ENCODE results near the gene ATP9A.
"Not testable (repeated sequence)": the region's sequence is repeated elsewhere in the genome, so short reads cannot be mapped to it uniquely, and the experiment has no call there.

Gene ATP9A

DNA sequence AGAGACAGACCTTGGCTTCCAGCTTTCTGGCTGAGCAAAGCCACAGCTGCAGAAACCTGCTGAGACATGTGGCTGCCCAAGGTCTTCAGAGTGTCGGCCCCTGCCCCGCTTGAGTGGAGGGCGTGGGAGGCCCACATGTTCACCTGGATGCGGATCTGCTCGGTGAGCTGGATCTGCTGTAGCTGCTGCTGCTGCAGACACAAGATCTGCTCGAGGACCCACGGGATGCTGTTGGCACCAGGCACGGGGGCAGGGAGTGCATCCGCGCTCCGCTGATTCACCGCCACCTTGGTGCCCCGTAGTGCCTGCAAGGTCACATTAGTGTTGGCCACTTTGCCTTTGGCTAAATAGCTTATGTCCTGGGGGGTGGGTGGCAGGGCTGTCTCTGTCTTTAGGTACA, 23.4 kb upstream of the ATP9A start:
- DNase-seq (ENCODE audit: low read depth), result no peak

DNA sequence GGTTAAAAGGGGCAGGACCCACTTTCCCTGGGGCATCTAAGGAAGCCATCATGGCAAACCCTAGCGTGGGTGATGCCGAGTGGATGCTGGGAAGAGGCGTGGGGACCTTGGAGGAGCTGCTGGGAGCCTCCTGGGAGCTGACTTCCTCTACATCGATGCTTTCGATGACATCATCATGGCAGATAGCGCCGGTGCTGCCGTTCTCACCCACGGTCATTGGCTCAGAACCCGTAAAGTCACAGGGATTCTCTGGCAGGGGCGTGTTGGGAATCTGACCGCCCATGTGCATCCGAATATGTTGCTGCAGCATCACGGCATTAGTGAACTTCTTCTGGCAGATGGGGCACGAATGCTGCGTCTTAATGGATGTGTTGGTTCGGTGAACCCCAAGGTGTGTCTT, 22.1 kb upstream of the ATP9A start:
- DNase-seq (ENCODE audit: low read depth), result no peak

DNA sequence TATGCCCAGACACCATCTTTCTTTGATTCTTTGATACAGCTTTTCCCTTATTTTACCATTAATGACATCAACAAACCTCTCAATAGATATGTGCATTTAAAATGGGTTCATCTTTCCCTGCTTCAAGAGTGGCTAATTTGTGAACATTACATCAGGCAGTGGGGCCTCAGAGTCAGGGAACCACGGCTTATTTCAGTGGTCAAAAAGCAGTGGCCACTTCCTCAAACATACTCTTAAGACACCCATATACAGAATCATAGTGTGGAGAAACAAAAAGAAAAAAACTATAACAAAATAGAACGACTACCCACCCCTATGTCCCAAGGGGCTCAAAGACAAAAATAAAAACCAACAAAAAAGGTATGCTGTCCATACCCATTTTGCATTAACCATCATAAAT, 21.2 kb upstream of the ATP9A start:
- DNase-seq (ENCODE audit: low read depth), result no peak

DNA sequence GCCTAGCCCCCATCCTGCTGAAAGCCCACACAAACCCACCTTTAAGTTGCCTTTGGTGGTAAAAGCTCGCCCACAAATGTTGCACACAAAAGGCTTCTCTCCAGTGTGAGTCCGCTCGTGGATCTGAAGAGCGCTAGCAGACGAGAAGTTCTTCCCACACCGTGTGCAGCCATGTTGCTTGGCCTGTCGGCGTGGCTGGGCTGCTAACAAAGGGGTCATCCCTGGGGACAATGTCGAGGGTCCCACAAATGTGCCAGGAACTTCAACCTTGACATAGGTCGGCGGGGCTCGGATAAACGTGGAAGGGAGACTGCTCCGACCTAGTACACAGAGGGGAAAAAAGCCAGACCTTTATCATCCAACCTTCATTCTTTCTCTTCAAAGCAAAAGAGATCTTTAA, 20.6 kb upstream of the ATP9A start:
- DNase-seq (ENCODE audit: low read depth), result no peak

DNA sequence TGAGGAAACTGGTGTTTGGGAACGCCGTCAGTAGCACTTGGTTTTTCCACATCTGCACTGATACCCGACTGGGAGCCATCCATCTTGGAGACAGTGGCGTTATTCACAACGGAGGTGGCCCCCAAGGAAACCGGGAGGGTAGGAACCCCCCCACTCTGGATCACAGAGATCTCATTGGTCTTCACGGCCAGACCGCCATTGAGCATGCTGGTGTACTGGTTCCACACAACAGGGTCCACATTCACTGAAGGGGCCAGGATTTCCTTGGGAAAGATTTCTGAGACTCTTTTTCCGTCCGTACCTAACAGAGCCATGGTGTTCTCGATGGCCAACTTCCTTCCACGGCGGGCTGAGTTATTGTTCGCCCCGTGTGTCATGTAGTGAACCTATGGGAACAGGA, 16.1 kb upstream of the ATP9A start:
- no peak for DNase-seq (ENCODE audit: low read depth)

DNA sequence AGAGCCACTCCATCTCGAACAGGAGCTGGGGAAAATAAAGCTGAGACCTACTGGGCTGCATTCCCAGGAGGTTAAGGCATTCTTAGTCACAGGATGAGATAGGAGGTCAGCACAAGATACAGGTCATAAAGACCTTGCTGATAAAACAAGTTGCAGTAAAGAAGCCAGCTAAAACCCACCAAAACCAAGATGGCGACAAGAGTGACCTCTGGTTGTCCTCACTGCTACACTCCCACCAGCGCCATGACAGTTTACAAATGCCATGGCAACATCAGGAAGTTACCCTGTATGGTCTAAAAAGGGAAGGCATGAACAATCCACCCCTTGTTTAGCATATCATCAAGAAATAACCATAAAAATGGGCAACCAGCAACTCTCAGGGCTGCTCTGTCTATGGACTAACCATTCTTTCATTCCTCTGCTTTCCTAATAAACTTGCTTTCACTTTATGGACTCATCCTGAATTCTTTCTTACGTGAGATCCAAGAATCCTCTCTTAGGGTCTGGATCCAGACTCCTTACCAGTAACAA, 10.1 kb upstream of the ATP9A start:
- not testable (repeated sequence) for DNase-seq (ENCODE audit: low read depth)

DNA sequence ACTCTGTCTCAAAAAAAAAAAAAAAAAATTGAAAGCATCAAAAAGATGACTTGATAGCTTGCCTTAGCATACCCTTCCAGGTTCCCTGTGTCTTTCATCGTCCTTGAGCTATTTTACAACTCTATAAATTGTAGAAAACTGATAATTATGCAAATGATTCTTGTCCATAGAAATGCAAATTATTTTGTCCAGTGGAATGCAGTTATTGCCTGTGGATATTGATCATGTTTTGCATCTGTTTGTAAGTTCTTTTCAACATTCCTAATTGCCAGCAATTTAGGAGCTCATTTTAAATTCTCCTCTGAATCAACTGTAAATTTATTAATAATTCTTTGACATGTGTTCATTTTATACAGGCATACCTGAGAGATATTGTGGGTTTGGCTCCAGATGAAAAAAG, 7.1 kb upstream of the ATP9A start:
- DNase-seq (ENCODE audit: low read depth), result no peak

DNA sequence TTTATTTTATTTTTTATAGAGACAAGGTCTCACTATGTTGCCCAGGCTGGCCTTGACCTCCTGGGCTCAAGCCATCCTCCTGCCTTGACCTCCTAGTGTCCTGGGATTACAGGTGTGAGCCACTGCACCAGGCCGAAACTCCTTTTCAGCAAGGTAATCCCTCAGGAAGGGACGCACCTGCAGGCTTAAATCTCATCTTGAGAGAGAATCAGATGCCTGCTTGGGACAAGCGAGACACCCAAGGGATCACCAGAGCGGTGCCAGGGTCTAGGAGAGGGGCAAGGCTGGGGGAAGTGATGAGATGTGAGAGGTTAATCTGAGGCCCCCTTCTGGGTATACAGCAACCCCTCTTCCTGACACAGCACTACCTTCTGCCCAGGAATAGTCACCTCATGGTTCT, 4.0 kb upstream of the ATP9A start:
- no peak for DNase-seq (ENCODE audit: low read depth)

DNA sequence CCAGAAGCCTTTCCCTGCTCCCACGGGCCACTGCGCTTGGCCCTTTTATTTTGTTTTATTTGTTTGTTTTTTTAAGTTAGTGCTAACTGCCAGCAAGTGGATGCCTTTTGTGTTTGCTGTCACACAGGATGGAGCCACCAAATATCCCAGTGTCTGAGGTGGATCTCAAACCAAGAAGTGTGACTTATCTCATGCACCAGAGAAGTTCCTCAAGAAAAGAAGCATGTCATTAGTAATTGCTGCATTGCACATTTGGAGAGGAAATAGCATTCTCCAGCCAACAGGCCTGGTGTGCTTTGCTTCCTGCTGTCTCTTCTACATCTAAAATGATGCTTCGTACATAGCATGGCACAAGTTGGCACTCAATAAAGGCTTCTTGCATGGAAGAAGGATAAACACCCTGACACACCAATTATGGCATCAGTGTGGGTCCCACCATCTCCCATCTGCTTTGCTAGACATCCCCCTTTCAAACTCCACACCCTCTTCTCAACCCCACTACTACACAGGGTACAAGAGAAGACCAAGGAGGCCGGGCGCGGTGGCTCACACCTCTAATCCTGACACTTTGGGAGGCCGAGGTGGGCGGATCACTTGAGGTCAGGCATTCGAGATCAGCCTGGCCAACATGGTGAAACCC, 1.9 kb upstream of the ATP9A start:
- no peak for DNase-seq (ENCODE audit: low read depth)

DNA sequence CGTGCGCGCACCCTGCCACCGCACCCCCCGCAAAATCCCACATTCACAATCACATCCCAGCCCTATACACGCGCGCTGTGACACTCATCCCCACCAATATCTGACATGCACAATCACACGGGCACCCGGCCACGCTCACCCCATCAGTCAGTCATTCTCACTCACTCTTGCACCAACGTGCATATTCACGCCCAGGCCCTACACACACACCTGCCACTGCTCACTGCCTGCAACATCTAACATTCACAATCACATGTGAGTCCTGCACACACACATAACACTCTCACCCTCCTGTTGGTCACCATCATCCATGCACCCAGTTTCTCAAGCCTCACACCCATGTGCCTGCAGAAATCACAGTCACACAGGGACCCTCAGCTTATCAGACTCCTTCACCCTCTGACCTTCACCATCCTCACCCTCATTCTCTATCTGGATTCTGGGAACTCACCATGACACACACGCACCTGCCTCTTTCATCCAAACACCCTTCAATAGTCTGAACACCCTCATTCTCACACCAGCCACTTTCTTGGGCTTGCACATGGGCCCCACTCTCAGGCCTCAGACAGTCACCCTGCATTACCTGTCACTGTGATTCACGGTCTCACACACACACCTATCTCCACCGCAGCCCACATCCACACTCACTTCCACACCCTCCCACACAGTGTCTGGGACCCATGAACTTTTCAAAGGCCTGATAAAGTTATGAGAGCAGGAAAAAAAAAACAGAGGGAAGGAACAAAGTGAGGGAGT, 748 bp upstream of the ATP9A start:
- no peak for DNase-seq (ENCODE audit: low read depth)

DNA sequence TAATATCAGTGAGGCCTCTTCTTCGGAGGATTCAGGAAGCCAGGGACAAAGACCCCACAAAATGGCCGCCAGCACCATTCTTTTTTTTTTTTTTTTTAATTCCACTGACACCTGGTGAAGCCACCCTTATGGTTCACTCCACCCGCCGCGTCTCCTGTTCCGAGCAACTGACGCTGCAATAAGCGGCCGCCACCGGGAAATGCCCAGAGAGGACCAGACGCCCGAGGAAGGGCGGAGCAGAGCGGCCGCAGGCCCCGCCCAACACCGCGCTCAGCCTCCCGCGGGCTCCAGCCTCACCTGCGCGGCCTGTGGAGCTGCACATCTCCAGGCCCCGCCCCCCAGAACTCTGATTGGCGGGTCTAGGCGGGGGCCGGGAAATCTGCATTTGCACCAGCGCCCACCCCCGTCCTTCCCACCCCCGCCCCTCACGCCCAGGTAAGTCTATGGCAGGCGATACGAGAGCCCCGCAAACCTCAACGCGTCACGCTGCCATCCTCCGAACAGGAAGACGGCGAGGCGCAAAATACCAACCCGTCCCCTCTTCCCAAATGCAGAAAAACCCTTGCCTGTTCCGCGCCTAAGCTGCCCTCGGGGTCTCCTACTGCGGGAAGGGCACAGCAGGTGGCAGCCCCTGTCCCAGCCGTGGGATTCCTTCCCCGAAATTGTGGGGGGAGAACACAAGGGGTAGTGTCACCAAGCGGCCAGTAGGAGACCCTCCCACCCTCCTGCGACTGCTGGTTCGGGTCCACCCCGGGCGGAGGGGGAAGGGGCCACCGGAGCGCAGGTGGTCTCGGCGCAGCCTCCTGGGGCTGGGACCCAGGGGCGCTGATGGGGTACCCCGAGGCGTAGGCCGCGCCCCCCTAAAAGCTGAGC, 960 bp downstream of the ATP9A start:
- peak; percentile 18 for DNase-seq (ENCODE audit: low read depth)

DNA sequence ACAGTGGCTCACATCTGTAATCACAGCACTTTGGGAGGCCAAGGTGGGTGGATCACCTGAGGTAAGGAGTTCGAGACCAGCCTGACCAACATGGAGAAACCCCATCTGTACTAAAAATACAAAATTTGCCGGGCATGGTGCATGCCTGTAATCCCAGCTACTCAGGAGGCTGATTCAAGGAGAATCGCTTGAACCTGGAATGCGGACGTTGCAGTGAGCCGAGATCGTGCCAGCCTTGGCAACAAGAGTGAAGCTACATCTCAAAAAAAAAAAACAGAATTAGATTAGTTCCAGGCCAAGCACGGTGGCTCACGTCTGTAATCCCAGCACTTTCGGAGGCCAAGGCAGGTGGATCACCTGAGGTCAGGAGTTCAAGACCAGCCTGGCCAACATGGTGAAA, 2.8 kb downstream of the ATP9A start:
- not testable (repeated sequence) for DNase-seq (ENCODE audit: low read depth)

DNA sequence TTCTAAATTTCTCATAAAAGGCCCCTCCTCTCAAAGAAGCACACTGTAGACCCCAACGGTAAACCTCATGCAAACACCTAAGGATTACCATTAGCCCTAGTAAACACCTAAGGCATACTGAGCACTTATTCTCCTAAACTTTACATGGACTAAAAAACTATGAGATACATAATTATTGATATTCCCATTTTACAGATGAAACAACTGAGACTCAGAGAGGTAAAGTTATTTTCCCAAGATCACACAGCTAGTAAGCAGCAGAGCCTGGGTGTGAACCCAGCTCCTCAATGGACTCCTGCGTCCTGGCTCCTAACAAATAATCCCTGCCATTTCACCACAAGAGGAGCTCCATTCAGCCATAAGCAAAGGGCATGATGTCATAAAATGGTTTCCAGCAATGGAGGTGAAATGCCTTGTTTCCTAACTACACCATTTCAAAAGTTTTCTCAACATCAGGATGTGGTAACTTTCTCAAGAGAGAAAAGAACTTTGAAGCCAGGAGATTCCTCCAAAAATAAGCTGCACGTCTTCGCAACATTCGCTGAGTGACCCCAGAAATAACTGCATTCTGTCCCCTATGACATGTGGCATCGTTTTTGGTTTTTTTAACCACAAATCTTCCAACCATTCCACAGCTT, 4.1 kb downstream of the ATP9A start:
- DNase-seq (ENCODE audit: low read depth), result no peak

DNA sequence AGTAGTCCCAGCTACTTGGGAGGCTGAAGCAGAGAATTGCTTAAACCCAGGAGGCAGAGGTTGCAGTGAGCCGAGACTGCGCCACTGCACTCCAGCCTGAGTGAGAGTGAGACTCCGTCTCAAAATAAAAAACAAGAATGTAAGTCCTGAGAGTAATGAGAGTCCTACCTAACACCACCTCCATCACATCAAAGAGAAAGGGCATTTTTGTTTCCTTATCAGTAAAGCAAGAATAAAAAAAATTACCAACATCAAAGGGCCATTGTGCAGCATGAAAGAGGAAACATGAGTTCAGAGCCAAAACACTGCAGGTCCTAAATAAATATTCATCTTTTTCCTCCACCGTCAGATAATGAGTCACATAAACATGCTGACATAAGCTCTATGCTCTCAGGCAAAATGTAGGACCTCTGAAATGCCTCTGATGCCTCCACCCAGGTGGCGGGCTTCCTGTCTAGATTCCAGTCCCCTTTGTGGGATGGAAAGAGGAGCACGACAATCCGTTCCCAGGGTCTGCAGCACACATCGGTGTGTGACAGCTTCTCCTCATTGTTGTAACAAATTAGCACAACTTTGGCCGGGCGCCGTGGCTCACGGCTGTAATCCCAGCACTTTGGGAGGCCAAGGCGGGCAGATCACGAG, 7.2 kb downstream of the ATP9A start:
- DNase-seq (ENCODE audit: low read depth), result no peak

DNA sequence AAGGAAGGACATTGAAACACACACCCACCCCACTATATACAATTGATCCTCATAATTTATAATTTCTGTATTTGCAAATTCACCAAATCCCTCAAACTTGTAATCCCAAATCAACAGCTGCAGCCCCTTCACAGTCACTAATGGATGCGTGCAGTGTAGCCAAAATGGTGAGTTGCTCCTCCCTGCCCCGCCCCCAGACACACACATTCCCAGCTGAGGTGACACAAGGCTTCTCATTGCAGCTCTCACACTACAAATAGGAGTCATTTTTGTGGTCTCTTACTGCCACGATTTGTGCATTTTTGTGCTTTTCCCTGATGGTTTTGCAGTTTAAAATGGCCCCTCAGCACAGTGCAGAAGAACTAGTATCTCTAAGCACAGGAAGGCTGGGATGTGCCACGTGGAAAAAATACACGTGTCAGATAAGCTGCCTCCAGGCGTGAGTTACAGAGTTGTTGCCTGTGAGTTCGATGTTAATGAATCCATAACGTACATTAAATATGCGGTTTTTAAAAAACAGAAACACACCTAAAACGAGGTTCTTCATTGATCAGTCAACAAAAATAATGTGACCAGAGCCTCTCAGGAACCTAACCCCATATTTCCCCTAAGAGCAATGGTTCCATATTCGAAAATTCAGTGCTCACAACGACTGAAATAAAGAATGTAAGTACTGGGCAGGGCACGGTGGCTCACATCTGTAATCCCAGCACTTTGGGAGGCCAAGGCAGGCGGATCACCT, 8.2 kb downstream of the ATP9A start:
- DNase-seq (ENCODE audit: low read depth), result no peak

DNA sequence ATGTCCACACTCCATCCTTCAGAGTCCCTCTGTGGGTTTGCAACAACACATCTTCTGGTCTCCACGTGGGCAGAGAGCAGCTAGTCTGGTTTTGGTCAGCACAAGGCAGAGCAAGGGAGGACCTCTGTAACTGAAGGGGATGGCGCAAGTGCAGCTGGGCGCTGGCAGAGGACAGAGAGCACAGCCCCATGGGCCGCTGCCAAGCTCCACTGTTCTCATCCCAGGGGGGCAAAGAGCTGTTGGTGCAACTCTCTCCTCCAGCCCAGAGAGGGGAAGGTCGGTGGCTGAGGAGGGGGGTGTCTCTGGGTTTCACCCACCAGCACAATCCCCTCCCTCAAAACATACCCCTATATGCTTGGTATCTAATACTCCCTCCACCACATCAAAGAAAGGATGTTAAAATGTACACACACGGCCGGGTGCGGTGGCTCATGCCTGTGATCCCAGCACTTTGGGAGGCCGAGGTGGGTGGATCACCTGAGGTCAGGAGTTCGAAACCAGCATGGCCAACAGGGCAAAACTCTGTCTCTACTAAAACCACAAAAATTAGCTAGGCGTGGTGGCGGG, 9.1 kb downstream of the ATP9A start:
- no peak for DNase-seq (ENCODE audit: low read depth)

DNA sequence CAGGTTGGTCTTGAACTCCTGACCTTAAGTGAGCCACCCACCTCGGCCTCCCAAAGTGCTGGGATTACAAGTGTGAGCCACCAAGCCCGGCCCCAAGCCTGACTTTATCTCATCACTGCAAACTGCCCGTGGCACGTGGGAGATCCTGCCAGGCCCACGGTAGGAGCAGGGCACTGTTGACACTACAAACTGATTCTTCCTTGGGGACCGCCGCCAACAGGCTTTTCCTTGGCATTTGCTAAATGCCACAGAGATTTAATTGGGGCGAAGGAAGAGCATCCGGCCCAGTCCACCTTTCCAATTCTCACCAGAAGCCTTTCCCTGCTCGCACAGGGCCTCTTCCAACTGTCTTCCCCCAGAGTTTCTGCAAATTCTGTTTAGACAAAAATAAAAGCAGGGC, 11.0 kb downstream of the ATP9A start:
- no peak for DNase-seq (ENCODE audit: low read depth)

DNA sequence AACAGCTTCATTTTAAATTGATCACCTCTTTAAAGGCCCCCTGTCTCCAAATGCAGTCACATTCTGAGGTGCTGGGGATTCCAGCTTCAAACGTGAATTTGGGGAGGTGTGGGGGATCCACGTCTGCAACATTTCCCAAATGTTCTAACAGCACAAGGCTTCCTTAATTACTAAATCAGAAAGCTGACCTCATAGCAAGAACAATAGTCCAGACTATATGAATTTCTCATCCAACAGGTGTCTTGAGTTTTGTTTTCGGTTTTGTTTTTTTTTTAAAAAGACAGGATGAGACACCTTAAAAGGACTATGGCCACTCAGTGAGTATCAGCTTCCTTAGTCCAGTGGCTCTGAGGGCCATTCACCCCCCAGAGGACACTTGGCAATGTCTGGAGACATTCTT, 11.5 kb downstream of the ATP9A start:
- DNase-seq (ENCODE audit: low read depth), result no peak

DNA sequence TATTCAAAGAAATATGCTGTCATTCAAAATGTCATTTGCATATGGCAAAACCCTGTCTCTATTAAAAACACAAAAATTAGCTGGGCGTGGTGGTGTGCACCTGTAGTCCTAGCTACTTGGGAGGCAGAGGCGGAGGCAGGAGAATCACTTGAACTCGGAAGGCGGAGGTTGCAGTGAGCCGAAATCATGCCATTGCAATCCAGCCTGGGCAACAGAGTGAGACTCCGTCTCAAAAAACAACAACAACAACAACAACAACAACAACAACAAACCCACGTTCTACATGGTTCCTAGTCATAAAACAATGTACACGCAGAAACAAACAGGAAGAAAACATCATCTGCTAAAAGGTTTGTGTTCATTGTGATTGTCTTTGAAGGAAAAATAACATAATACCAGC, 15.0 kb downstream of the ATP9A start:
- DNase-seq (ENCODE audit: low read depth), result not testable (repeated sequence)

DNA sequence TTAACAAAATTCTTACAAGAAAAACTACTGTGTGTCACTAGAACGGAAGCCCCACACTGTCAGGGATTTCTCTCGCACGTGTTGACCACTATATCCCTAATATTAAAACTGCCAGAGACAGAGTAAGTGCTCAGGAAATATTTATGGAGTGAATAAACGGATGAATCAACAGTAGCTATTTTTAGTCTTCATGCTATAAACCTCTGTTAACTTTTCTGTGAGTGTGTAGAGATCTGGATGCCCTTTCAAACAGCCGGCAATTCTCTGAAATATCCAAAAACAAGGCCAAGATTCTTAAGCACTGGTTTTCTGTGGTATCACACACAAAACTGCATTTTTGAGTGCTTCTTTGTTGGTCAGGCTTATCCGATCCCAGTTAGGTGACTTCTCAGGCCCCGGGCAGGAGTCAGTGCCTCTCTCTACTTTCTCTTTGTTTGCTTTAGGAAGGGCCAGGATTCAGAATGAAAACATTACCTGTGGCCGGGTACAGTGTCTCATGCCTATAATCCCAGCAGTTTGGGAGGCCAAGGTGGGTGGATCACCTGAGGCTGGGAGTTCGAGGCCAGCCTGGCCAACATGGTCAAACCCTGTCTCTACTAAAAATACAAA, 15.7 kb downstream of the ATP9A start:
- no peak for DNase-seq (ENCODE audit: low read depth)

Data from stimulated activated CD8-positive, alpha-beta memory T cell treated with anti-CD3 and anti-CD28 coated beads, Interleukin-12 subunit alpha, Interleukin-12 subunit beta, amount 100 ng/mL, for 4 hours (primary cell).